Heart left ventricle (tissue), 16 donors: ENCODE results near the gene ARHGAP10. TPM values are rescaled to one million over a fixed set of nuclear protein-coding genes. Genes with fewer than 3 reads are reported as not detected.

Experiments
- ATAC-seq, 4 donors: fragments of 200-7000 bp; cut with Tn5 transposase; one replicate each; pipeline ENCODE4 v1.9.1; 2020 to 2022; ENCODE audit warnings: moderate library complexity in 4 of 4, mild to moderate bottlenecking in 3 of 4, moderate number of reproducible peaks in 1 of 4
- DNase-seq, 5 donors: peaks; one replicate each; pipeline ENCODE4 v3.0.0-alpha.2; 2020
- H3K27ac ChIP-seq, 12 donors: fragments of 200-600 bp; sonication (generic) in 4 of 12; one replicate each; pipeline versions ENCODE4 v1.5.0 to v1.8.0; 2016 to 2022; ENCODE audit warnings: mild to moderate bottlenecking in 2 of 12
- H3K27me3 ChIP-seq, 9 donors: fragments of 200-600 bp; sonication (generic) in 2 of 9; one replicate each; pipeline versions ENCODE4 v1.5.1 to v1.8.0; 2016 to 2022; ENCODE audit warnings: mild to moderate bottlenecking in 3 of 9
- H3K36me3 ChIP-seq, 9 donors: fragments of 200-600 bp; sonication (generic) in 2 of 9; one replicate each; pipeline versions ENCODE4 v1.5.0 to v1.8.0; 2018 to 2022; ENCODE audit warnings: mild to moderate bottlenecking in 2 of 9
- H3K4me1 ChIP-seq, 12 donors: fragments of 200-600 bp; sonication (generic) in 4 of 12; one replicate each; pipeline versions ENCODE4 v1.5.0 to v1.8.0; 2016 to 2022; ENCODE audit warnings: mild to moderate bottlenecking in 3 of 12
- H3K4me3 ChIP-seq, 12 donors: fragments of 200-600 bp; sonication (generic) in 4 of 12; one replicate each; pipeline versions ENCODE4 v1.5.0 to v1.8.0; 2017 to 2022; ENCODE audit warnings: mild to moderate bottlenecking in 9 of 12, moderate library complexity in 4 of 12
- H3K9me3 ChIP-seq, 12 donors: fragments of 200-600 bp; sonication (generic) in 4 of 12; one replicate each; pipeline versions ENCODE4 v1.5.0 to v1.8.0; 2016 to 2022; ENCODE audit warnings: mild to moderate bottlenecking in 1 of 12
- POLR2A ChIP-seq, 2 donors: fragments of 450-650 bp; IDR thresholded peaks; one replicate each; pipeline ENCODE4 v1.6.1; 2017; ENCODE audit warnings: antibody characterized with exemption in 2 of 2, mild to moderate bottlenecking in 2 of 2, moderate library complexity in 2 of 2
- WGBS, 4 donors: extraction: QIAGEN DNeasy Blood & Tissue Kit in 2 of 4; methylation state at CpG; one replicate each; pipeline versions ENCODE4 v1.1.5 to v1.1.7; 2013 to 2018; 5-methylcytosine and 5-hydroxymethylcytosine counted together
- intact Hi-C, 10 donors: fragments of 100-400 bp; cut with DNase I; formaldehyde crosslinking; loops; one replicate each; pipeline versions ENCODE4 v1.11.1 to v1.14.2; 2022
- polyA plus RNA-seq, 2 donors: library from polyadenylated mRNA; stranded (reverse); fragments of 200-250 nt; gene quantifications; one replicate each; pipeline ENCODE4 v1.2.3, GENCODE V29; 2013
- total RNA-seq, 9 donors: library from RNA; depleted of rRNA in 2 of 9; stranded (reverse); fragments of >200 nt in 2 of 9; fragmentation: NEBNext Ultra II Directional in 3 of 9; extraction: Animal tissue kit (Norgen Biotek cat#: 25700) in 3 of 9; gene quantifications; one replicate each; pipeline versions ENCODE4 v1.1.0 to v1.2.4, GENCODE V29; 2016 to 2023
- TF ChIP-seq, protein P1 (sequence below), 12 donors: fragments of 200-600 bp; sonication (generic) in 4 of 12; IDR thresholded peaks; one replicate each; pipeline versions ENCODE4 v1.5.0 to v1.8.0; 2018 to 2022; ENCODE audit warnings: antibody characterized with exemption in 12 of 12, mild to moderate bottlenecking in 5 of 12
- donor health status: ischemic (EF 13 %, LVEDD 7.1; RV severe dilation, severe dysfunction).
- donor health status: healthy with polysubstance abuse.
- donor health status: DM: no; HTN: yes; CAD: no.
- donor health status: DM: no; HTN: no; CAD: no.
- donor health status: ischemic (EF 25% LVEDD 6.9; RV normal size, moderate dysfunction).
- donor health status: ischemic (EF 25% LVEDD 5.7; RV mildly dilated, moderate dysfunction).
- donor health status: healthy.
- donor health status: DM: yes; HTN: yes; CAD: no.
- donor health status: ischemic (EF 35%, LVEDD 5.7; RV mildly dilated, moderate dysfunction).
- donor health status: nonischemic (EF 11% LVEDD 7.7; RV severe dilation, severe dysfunction).
- donor health status: DM: yes; HTN: yes; CAD: no.
- donor health status: PGD.
- donor health status: ischemic (EF 29% LVEDD 5.4; RV normal size, mild dysfunction).
- donor health status: nonischemic (EF 23%, LVEDD 6.1; RV moderate dilation, normal function).

Gene ARHGAP10
- total and polyA plus RNA-seq, 11 donors: 30.6 to 73.7 (median 51.7) TPM

- Histone ChIP-seq H3K27me3 (no peaks in the 10 kb centered on the region), H3K36me3 (peaks cover 0 to 37% (median 14%) of the 10 kb centered on the region in 9 donors), H3K9me3 (no peaks in the 10 kb centered on the region), H3K4me1 (peaks cover 0 to 50% (median 22%) of the 10 kb centered on the region in 12 donors), H3K4me3 (no peak overlapping the region), H3K27ac (peak overlapping the region in 10 of 12 donors; percentile 15 to 72 (median 33))
- intact Hi-C loops: loop anchor here in 6 of 10 donors (1.0 to 10.0 kb wide), 8 partner anchors 130 to 750 kb away; partner anchors contain the start of genes ARHGAP10 (in 3 of the 6) and TMEM184C (in 1 of the 6)
- DNase-seq: no peak
- 57 to 71% (median 62%) methylated on average over 5 of the region's 5 CpGs for WGBS, 4 donors
- no peak for ATAC-seq
- TF ChIP-seq, protein P1, sequence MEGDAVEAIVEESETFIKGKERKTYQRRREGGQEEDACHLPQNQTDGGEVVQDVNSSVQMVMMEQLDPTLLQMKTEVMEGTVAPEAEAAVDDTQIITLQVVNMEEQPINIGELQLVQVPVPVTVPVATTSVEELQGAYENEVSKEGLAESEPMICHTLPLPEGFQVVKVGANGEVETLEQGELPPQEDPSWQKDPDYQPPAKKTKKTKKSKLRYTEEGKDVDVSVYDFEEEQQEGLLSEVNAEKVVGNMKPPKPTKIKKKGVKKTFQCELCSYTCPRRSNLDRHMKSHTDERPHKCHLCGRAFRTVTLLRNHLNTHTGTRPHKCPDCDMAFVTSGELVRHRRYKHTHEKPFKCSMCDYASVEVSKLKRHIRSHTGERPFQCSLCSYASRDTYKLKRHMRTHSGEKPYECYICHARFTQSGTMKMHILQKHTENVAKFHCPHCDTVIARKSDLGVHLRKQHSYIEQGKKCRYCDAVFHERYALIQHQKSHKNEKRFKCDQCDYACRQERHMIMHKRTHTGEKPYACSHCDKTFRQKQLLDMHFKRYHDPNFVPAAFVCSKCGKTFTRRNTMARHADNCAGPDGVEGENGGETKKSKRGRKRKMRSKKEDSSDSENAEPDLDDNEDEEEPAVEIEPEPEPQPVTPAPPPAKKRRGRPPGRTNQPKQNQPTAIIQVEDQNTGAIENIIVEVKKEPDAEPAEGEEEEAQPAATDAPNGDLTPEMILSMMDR (IDR thresholded peaks at IDR 0.05): no peak
Measured at GRCh38 chr4:147864607-147865006, 132.7 kb downstream of the ARHGAP10 start.

DNA sequence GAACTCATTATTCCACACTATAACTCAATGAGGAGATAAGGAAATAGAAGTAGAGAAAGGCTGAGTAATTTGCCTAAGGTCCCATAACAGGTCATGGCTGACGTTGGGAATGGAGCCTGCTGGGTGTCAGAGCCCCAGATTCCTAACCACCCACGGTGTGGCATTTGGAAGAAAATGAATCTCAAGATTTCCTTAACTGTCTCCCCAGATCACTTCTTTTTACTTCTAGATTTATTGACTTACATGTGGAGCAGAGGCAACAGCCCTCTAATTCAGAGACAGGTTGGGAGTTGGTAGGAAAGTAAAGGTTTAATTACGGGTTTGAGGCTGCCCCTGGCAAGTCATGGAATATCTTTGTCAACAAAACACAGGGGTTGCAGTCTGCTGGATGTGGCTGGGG lies 134.0 kb downstream of the ARHGAP10 start:
- no peak for TF ChIP-seq POLR2A (IDR thresholded peaks at IDR 0.05)
- TF ChIP-seq, protein P1 (IDR thresholded peaks at IDR 0.05): no peak
- Histone ChIP-seq H3K4me3 (no peak overlapping the region), H3K27ac (peak overlapping the region in 9 of 12 donors; percentile 0 to 44 (median 7)), H3K27me3 (no peaks in the 10 kb centered on the region), H3K9me3 (no peaks in the 10 kb centered on the region), H3K4me1 (peaks cover 0 to 50% (median 22%) of the 10 kb centered on the region in 12 donors), H3K36me3 (peaks cover 0 to 37% (median 12%) of the 10 kb centered on the region in 9 donors)
- WGBS, 4 donors: 62 to 78% (median 67%) methylated on average over 3 of the region's 3 CpGs
- no peak for DNase-seq
- no peak for ATAC-seq
- intact Hi-C loops: loop anchor here in 9 of 10 donors (1.0 to 10.0 kb wide), 8 partner anchors 131 to 751 kb away; partner anchors contain the start of genes ARHGAP10 (in 2 of the 9) and TMEM184C (in 1 of the 9)

GRCh38 chr4:147866532-147867271 lies 134.8 kb downstream of the ARHGAP10 start:
- WGBS, 4 donors: 24 to 37% (median 27%) methylated on average over 2 of the region's 2 CpGs
- H3K4me1 ChIP-seq: peaks cover 0 to 46% (median 22%) of the 10 kb centered on the region in 12 donors
- intact Hi-C loops: loop anchor here (1.0 to 10.0 kb wide), 8 partner anchors 132 to 752 kb away; partner anchors contain the start of genes ARHGAP10 (in 2 of the 10) and TMEM184C (in 1 of the 10)
- H3K27me3 ChIP-seq: no peaks in the 10 kb centered on the region
- TF ChIP-seq, protein P1 (IDR thresholded peaks at IDR 0.05): peak; percentile 99 to 100 (median 100)
- TF ChIP-seq POLR2A (IDR thresholded peaks at IDR 0.05): no peak
- peak; percentile 89 to 92 (median 90) for DNase-seq
- peak overlapping the region in 5 of 12 donors; percentile 0 to 44 (median 7) for H3K27ac ChIP-seq
- no peak overlapping the region for H3K4me3 ChIP-seq
- no peaks in the 10 kb centered on the region for H3K9me3 ChIP-seq
- peaks cover 0 to 37% (median 8%) of the 10 kb centered on the region in 9 donors for H3K36me3 ChIP-seq
- ATAC-seq: peak; percentile 68 to 89 (median 86)

GRCh38 chr4:147874109-147874508 lies 142.2 kb downstream of the ARHGAP10 start:
- Histone ChIP-seq H3K27me3 (no peaks in the 10 kb centered on the region), H3K4me1 (peaks cover 0 to 7% (median 0%) of the 10 kb centered on the region in 12 donors), H3K9me3 (no peaks in the 10 kb centered on the region), H3K36me3 (peaks cover 0 to 57% (median 26%) of the 10 kb centered on the region in 9 donors), H3K27ac (no peak overlapping the region), H3K4me3 (no peak overlapping the region)
- no peak for DNase-seq
- TF ChIP-seq POLR2A (IDR thresholded peaks at IDR 0.05): no peak
- TF ChIP-seq, protein P1 (IDR thresholded peaks at IDR 0.05): no peak
- WGBS, 4 donors: 56 to 63% (median 57%) methylated on average over 5 of the region's 5 CpGs
- intact Hi-C loops: no loop called here
- ATAC-seq: no peak
